ENCODE data around the gene CRMP1. TPM values are rescaled to one million over a fixed set of nuclear protein-coding genes. Genes with fewer than 3 reads are reported as not detected.

CRMP1 gene
- total and polyA plus RNA-seq, 2 of the 4 experiments (the other 2 are of a cell fraction) = 4.1 to 7.4 TPM

DNA sequence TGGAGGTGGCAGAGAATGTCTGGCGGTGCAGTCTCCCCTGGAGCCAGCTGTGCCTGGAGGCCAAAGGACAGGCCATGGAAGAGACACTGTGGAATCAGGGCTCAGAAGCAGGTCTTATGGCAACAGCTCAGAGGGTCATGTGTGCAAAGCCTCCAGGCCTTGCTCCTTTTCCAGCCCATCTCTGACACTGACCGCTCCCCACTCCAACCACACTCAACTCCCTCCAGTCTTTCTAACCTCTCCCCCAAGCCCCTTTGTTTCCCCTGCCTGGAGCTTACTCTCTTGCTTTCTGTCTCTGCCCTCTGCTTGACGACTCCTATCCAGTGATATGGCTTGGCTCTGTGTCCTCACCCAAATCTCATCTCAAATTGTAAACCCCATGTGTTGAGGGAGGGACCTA lies 34.2 kb upstream of the CRMP1 start:
- in situ Hi-C loops (cut with MboI; ENCODE audit: low sequenced_read_pairs) = no loop called here
- no peak overlapping the region for H3K56ac ChIP-seq (ENCODE audit: extremely low read depth, insufficient read depth, low read length)
- TF ChIP-seq SMC3 (IDR thresholded peaks at IDR 0.05; ENCODE audit: low read depth, low read length) (no peak), FOS (IDR thresholded peaks at IDR 0.05; ENCODE audit: low read depth, low read length) (no peak), USF2 (IDR thresholded peaks at IDR 0.05; ENCODE audit: low read depth, low read length) (no peak), RFX5 (IDR thresholded peaks at IDR 0.05; ENCODE audit: low read depth, low read length) (no peak), RAD21 (IDR thresholded peaks at IDR 0.05; ENCODE audit: low read length) (no peak), BHLHE40 (IDR thresholded peaks at IDR 0.05; ENCODE audit: low read depth, low read length) (no peak), CTCF (conservative IDR thresholded peaks at IDR 0.05; ENCODE audit: low read depth, low read length) (no peak), MXI1 (IDR thresholded peaks at IDR 0.05; ENCODE audit: borderline replicate concordance, low read depth, low read length) (no peak), CEBPB (IDR thresholded peaks at IDR 0.05; ENCODE audit: low read depth, low read length) (no peak), RCOR1 (IDR thresholded peaks at IDR 0.05; ENCODE audit: insufficient replicate concordance, low read length) (no peak), MAZ (IDR thresholded peaks at IDR 0.05; ENCODE audit: borderline replicate concordance, low read depth, low read length) (no peak), ELK1 (IDR thresholded peaks at IDR 0.05; ENCODE audit: borderline replicate concordance, low read depth, low read length) (no peak), NFE2L2 (IDR thresholded peaks at IDR 0.05; ENCODE audit: low read depth, low read length) (no peak), POLR2A (IDR thresholded peaks at IDR 0.05; ENCODE audit: low read depth, low read length) (no peak), CHD1 (IDR thresholded peaks at IDR 0.05; ENCODE audit: low read depth, low read length) (no peak)
- no peak overlapping the region for H2BK5ac ChIP-seq (ENCODE audit: low read depth, low read length, poor library complexity, severe bottlenecking)
- dilution Hi-C loops (cut with HindIII; ENCODE audit: low sequenced_read_pairs, unreplicated experiment) = no loop called here
- H4K8ac ChIP-seq (ENCODE audit: low read depth in 2 of 2, low read length in 2 of 2) = no peak overlapping the region
- no peaks in the 10 kb centered on the region for H3K4me1 ChIP-seq (ENCODE audit: control insufficient read depth, insufficient read depth, low read length)
- H4K20me1 ChIP-seq (ENCODE audit: insufficient read depth, low read length) = no peaks in the 10 kb centered on the region
- H2BK20ac ChIP-seq (ENCODE audit: low read depth, low read length) = no peak overlapping the region
- DNase-seq (no peak), ATAC-seq (ENCODE audit: low read depth) (no peak)
- no peak overlapping the region for H3K4me2 ChIP-seq (ENCODE audit: low read depth, low read length)
- no peaks in the 10 kb centered on the region for H3K9me1 ChIP-seq (ENCODE audit: insufficient read depth, low read length)
- ChIA-PET POLR2A (ENCODE audit: unreplicated experiment) (no interaction called here), CTCF (no interaction called here)
- no peak overlapping the region for H3K4me3 ChIP-seq (ENCODE audit: insufficient read depth, low read depth, low read length)
- H3K79me1 ChIP-seq (ENCODE audit: low read depth in 1 of 2, low read length in 2 of 2) = no peaks in the 10 kb centered on the region
- H2BK15ac ChIP-seq (ENCODE audit: low read depth, low read length) = no peak overlapping the region
- H3K27me3 ChIP-seq (ENCODE audit: control insufficient read depth, insufficient read depth, low read length) = peaks cover 11% of the 10 kb centered on the region
- 68% methylated on average over 2 of the region's 3 CpGs; no CpG with 5 or more reads in 1 of the 2 experiments for WGBS, 2 experiments (ENCODE audit: extremely low coverage in 2 of 2, insufficient read length in 1 of 2)
- no peak overlapping the region for H3K14ac ChIP-seq (replicated peaks; ENCODE audit: low read depth, low read length)
- no peak overlapping the region for H3K9ac ChIP-seq (ENCODE audit: low read depth, low read length)
- H2AK5ac ChIP-seq (ENCODE audit: low read depth, low read length) = no peak overlapping the region
- no peak overlapping the region for H2BK120ac ChIP-seq (ENCODE audit: low read depth, low read length)
- no peaks in the 10 kb centered on the region for H3K9me3 ChIP-seq (ENCODE audit: control insufficient read depth, insufficient read depth, low read length)
- no peak overlapping the region for H3K4ac ChIP-seq (ENCODE audit: low read depth, low read length)
- H3K27ac ChIP-seq (ENCODE audit: insufficient read depth, low read length) = no peak overlapping the region
- no peak overlapping the region for H2AFZ ChIP-seq (replicated peaks; ENCODE audit: low read length, poor library complexity)
- no peak overlapping the region for H2AK9ac ChIP-seq (replicated peaks; ENCODE audit: low read depth, low read length, poor library complexity)
- intact Hi-C loops (cut with micrococcal nuclease) = no loop called here
- no peaks in the 10 kb centered on the region for H3K36me3 ChIP-seq (ENCODE audit: control insufficient read depth, insufficient read depth, low read length)
- H3K18ac ChIP-seq (ENCODE audit: low read depth, low read length) = no peak overlapping the region
- H4K5ac ChIP-seq (ENCODE audit: low read depth, low read length) = no peak overlapping the region
- no peak overlapping the region for H4K91ac ChIP-seq (ENCODE audit: insufficient read depth, low read depth, low read length)
- H3K23ac ChIP-seq (ENCODE audit: low read depth, low read length) = no peak overlapping the region
- no TSS peak for BruUV-seq (replicated peaks)
